Mononuclear cell (primary cell): Measurements from ENCODE around the gene ADCY4. TPM values are rescaled to one million over a fixed set of nuclear protein-coding genes. Genes with fewer than 3 reads are reported as not detected.

Experiments
- H3K27me3 ChIP-seq: 2 replicates; pipeline ENCODE4 v1.6.0; 2011; ENCODE audit warnings: low read length, control low read depth; ENCODE audit not compliant: insufficient read depth
- H3K4me1 ChIP-seq: 2 replicates; pipeline ENCODE4 v1.5.1; 2011; ENCODE audit warnings: mild to moderate bottlenecking, low read length, control low read depth; ENCODE audit not compliant: insufficient read depth
- H3K4me3 ChIP-seq: 2 replicates; pipeline ENCODE4 v1.5.1; 2011; ENCODE audit warnings: mild to moderate bottlenecking, low read length, moderate library complexity
- H3K9me3 ChIP-seq: 2 replicates; pipeline ENCODE4 v1.5.1; 2011; ENCODE audit warnings: low read depth, mild to moderate bottlenecking, control low read depth, low read length
- total RNA-seq: library from RNA; depleted of rRNA; stranded (reverse); fragments of >200 nt; gene quantifications from one replicate; pipeline ENCODE4 v1.2.3, GENCODE V29; 2012

The ADCY4 gene
- total RNA-seq, 1 donor = 2.3 TPM

DNA sequence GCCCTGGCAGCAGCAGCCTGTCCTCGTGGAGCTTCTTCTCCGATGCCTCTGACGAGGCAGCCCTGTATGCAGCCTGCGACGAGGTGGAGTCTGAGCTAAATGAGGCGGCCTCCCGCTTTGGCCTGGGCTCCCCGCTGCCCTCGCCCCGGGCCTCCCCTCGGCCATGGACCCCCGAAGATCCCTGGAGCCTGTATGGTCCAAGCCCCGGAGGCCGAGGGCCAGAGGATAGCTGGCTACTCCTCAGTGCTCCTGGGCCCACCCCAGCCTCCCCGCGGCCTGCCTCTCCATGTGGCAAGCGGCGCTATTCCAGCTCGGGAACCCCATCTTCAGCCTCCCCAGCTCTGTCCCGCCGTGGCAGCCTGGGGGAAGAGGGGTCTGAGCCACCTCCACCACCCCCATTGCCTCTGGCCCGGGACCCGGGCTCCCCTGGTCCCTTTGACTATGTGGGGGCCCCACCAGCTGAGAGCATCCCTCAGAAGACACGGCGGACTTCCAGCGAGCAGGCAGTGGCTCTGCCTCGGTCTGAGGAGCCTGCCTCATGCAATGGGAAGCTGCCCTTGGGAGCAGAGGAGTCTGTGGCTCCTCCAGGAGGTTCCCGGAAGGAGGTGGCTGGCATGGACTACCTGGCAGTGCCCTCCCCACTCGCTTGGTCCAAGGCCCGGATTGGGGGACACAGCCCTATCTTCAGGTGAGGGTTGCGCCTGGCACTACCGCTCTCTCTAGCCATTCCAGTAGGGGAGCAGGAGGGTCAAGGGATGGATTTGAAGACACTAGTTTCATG lies 35.2 kb upstream of the ADCY4 start:
- Histone ChIP-seq H3K4me3 (no peak overlapping the region), H3K9me3 (no peaks in the 10 kb centered on the region), H3K27me3 (peaks cover 37% of the 10 kb centered on the region), H3K4me1 (peaks cover 28% of the 10 kb centered on the region)

DNA sequence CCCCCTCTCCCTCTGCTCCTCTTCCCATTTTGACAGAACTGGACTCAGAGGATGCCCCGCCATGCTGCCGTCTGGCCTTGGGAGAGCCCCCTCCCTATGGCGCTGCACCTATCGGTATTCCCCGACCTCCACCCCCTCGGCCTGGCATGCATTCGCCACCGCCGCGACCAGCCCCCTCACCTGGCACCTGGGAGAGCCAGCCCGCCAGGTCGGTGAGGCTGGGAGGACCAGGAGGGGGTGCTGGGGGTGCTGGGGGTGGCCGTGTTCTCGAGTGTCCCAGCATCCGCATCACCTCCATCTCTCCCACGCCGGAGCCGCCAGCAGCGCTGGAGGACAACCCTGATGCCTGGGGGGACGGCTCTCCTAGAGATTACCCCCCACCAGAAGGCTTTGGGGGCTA lies 34.6 kb upstream of the ADCY4 start:
- Histone ChIP-seq H3K4me3 (no peak overlapping the region), H3K9me3 (no peaks in the 10 kb centered on the region), H3K27me3 (peaks cover 41% of the 10 kb centered on the region), H3K4me1 (peaks cover 28% of the 10 kb centered on the region)

DNA sequence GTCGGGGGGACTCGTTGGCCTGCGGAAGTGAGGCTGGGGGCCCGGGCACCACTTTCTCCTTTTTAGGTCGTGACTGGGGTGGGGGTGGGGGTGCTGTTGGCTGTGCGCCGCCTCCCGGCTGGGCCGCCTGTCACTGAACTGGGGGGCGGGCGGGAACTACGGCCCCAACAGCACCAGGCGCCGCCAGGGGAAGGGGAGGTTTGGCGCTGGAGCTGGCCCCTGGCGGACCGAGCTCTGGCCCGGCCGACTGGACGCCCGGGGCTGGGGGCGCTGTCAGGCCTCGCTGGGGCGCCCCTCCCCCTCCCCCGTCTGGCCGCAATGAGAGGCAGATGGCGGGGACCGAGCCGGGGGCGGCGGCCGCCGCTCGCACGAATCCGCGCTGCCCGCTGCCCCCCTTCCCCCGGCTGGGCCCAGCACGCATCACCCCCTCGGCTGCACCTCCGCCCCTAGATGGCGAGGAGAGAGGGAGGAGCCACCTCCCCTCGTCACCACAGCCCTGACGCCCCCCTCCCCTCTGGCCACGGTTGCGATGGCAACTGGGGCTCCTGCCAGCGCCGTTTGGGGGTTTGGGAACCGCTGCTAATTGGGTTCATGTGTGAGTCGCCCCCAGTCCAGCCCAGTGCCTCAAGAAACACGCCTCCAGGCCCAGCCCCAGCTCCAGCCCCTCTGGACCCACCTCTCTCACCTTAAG lies 33.8 kb upstream of the ADCY4 start:
- no peaks in the 10 kb centered on the region for H3K9me3 ChIP-seq
- peaks cover 28% of the 10 kb centered on the region for H3K4me1 ChIP-seq
- H3K27me3 ChIP-seq = peaks cover 41% of the 10 kb centered on the region
- no peak overlapping the region for H3K4me3 ChIP-seq

DNA sequence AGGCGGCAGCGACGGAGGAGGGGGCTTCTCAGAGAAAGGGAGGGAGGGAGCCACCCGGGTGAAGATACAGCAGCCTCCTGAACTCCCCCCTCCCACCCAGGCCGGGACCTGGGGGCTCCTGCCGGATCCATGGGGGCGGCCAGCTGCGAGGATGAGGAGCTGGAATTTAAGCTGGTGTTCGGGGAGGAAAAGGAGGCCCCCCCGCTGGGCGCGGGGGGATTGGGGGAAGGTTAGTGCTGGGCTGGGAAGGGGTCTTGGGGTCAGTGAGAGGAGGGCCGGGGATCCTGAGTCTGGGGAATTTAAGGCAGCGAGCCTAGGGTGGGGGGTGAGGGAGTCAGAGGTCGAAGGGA lies 33.3 kb upstream of the ADCY4 start:
- H3K27me3 ChIP-seq = peaks cover 41% of the 10 kb centered on the region
- H3K4me3 ChIP-seq = no peak overlapping the region
- H3K4me1 ChIP-seq = peaks cover 28% of the 10 kb centered on the region
- no peaks in the 10 kb centered on the region for H3K9me3 ChIP-seq

DNA sequence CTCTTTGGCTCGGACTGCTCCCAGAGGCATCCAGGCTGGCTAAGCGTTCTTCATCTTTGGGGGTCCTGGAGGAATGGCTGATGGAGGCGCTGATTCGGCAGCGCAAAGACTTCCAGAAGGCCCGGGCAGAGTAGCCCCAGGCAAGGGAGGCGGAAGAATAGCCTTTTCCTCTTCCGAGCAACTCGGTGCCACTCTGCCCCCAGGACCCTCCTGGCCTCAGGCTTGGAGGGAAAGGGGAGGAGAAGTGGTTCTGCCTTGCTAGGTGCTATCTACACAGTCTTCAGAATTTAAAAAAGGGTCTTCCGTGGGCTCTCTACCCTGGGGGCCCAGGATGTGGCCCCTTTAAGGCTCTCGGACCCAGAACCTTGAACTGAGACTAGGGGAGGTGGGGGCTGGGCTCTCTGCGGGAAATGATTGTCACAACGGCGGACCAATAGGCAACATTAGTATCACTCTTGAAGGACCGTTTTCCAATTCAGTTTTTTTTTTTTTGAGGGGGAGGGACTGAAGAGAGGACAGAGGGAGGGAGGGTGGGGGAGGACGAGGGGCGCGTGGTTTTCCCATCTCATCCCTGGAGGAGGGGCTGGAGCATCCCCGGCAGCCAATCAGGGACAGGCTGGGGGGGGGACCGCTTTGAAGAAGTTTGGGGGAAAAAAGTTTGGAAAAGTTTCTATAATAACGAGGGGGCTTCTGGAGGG lies 32.8 kb upstream of the ADCY4 start, which contains the start of gene NFATC4:
TSS of gene NFATC4 (plus strand) at position 671 of the 698 bp plus-strand sequence. CDS start 157 bp downstream, outside the sequence.
- no peaks in the 10 kb centered on the region for H3K9me3 ChIP-seq
- peaks cover 28% of the 10 kb centered on the region for H3K4me1 ChIP-seq
- H3K4me3 ChIP-seq = no peak within 1 kb of the TSS
- peaks cover 41% of the 10 kb centered on the region for H3K27me3 ChIP-seq

DNA sequence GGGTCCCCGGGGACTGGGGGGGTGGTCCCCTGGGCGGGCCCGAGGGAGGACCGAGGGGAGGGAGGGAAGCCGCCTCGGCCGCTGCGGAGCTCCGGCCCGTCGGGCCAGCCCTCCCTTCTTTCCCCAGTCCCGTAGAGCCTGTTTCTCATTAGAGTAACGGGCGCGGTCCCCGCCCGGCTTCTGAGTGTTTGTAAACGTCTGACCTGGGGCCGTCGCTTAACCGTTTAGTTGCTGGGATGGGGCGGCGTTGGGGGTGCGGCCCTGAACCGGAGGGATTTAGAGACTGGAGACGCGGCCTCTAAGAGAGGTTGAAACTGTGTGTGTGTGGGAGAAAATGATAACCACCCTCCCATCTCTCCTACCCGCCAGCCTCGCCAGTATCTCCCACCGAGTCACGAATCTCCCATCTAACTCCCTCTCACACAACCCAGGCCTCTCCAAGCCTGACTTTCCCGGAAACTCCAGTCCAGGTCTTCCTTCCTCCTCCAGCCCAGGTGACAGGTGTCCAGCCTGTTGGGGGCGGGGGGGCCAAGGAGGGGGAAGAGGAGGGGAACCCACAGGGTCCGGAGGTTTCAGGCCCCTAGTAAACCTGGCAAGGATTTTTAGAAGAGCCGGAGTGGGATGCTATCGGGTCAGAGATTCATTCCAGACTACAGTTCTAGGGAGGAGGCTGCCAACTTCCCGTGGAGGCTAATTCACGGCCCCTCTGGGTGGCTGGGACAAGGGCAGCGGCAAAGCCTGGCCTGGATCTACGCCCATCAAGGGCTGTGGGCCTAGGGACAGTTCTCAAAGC lies 32.0 kb upstream of the ADCY4 start:
- peaks cover 28% of the 10 kb centered on the region for H3K4me1 ChIP-seq
- H3K27me3 ChIP-seq = peaks cover 41% of the 10 kb centered on the region
- no peaks in the 10 kb centered on the region for H3K9me3 ChIP-seq
- peak overlapping the region; percentile 6 for H3K4me3 ChIP-seq

DNA sequence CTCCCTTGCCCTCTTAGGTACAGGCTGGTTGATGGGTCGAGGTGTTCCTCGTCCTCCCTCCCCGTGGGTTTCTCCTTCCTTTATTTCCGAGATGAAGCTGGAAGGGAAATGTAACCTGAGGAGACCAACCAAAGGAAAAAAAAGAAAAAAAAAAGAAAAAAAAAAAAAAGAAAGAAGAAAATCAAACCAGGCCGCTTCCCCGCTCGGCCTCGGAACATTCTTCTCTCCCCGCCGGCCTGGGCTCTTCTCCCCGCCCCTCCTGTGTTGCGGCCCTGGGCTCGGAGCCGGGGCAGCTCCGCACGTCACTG lies 31.5 kb upstream of the ADCY4 start:
- Histone ChIP-seq H3K9me3 (no peaks in the 10 kb centered on the region), H3K4me3 (no peak overlapping the region), H3K27me3 (peaks cover 41% of the 10 kb centered on the region), H3K4me1 (peaks cover 28% of the 10 kb centered on the region)

DNA sequence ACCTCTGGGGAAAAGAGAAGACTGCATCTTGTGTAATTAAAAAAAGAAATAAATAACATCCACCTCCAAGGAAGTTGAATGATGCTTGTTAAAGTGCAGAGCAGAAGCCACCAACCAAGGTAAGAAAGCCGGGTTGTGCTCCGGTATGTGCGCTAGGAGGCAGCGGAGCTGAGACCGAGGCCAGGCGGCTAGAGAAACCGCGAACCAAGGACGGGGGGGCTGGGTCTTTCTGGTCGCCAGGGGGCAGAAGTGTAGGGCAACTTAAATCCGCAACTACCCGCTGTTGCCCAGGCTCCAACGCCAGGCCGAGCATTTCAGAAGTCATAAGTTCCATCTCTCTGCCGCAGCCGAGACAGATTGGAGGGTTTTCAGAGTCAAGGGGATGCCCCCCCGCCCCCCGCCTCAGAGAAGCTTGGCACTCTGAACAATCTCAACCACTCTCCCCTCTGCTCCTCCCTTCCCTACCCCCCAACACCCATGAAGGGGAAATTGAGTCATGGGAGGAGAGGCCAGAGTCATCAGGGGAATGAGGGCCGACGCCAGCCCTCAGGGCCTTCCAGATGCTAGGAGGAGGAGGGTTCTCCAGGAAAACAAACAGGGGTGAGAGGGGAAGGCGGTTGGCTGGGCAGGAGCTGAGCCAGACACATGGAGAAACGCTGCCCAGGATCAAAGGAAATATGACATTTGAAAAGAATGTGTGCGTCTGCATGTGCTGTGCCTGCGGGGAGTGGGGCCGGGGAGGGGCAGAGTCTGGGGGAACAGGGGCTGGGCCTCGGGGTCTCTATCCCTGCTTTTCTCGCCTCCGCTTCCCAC lies 30.9 kb upstream of the ADCY4 start:
- Histone ChIP-seq H3K4me3 (no peak overlapping the region), H3K27me3 (peaks cover 41% of the 10 kb centered on the region), H3K9me3 (no peaks in the 10 kb centered on the region), H3K4me1 (peaks cover 28% of the 10 kb centered on the region)

DNA sequence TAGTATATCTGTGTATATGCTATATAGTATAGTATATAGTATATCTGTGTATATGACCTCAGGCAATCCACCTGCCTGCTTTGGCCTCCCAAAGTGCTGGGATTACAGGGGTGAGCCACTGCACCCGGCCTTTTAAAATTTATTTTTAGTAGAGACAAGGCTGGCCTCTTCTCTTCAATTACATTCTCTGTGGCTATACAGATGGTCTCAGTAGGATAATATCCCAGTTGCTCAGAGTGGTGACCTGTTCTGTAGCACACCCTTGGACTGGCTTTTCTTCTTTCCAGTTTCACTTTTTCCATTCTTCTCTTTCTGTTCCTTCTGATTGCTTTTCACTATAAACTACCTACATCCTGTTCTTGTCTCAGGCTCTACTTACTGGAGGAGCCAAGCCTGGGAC lies 30.0 kb upstream of the ADCY4 start:
- Histone ChIP-seq H3K27me3 (peaks cover 41% of the 10 kb centered on the region), H3K9me3 (no peaks in the 10 kb centered on the region), H3K4me3 (no peak overlapping the region), H3K4me1 (peaks cover 28% of the 10 kb centered on the region)

DNA sequence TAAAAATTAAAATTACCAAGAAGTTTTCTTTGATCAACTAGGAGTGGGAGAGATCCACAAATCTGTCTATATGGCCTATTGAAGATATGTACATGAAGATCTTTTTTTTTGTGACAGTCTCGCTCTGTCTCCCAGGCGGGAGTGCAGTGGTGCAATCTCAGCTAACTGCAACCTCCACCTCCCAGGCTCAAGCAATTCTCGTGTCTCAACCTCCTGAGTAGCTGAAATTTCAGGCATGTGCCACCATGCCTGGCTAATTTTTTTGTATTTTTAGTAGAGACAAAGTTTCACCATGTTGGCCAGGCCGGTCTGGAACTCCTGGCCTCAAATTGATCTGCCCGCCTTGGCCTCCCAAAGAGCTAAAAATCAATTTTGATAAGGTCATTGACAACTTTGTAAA lies 28.5 kb upstream of the ADCY4 start:
- H3K4me3 ChIP-seq = no peak overlapping the region
- no peaks in the 10 kb centered on the region for H3K9me3 ChIP-seq
- H3K27me3 ChIP-seq = peaks cover 34% of the 10 kb centered on the region
- peaks cover 28% of the 10 kb centered on the region for H3K4me1 ChIP-seq

DNA sequence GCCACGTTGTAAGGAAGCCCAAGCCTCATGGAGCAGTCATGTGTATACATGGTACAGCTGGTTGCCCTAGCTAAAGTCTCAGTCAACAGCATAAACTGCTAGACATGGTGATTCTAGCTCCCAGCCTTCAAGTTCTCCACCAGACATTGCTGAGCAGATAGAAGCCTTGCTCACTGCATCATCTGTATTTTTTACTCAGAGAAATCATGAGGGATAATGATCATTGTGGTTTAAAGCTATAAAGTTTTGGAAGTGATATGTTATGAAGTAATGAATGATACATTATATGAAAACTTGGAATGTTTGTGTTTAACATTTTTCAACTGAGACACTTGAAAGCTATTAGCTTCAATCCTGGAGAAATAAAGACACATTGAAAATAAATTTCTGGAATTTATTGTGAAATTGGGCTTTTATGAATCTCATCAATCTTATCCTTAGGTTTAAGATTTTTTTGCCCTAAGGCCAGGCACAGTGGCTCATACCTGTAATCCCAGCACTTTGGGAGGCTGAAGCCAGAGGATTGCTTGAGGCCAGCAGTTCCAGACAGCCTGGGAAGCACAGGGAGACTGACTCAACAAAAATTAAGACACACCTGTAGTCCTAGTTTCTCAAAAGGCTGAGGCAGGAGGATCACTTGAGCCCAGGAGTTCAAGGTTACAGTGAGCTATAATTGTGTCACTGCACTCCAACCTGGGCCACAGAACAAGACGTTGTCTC lies 27.5 kb upstream of the ADCY4 start:
- Histone ChIP-seq H3K4me1 (peaks cover 20% of the 10 kb centered on the region), H3K4me3 (no peak overlapping the region), H3K27me3 (peaks cover 27% of the 10 kb centered on the region), H3K9me3 (no peaks in the 10 kb centered on the region)

DNA sequence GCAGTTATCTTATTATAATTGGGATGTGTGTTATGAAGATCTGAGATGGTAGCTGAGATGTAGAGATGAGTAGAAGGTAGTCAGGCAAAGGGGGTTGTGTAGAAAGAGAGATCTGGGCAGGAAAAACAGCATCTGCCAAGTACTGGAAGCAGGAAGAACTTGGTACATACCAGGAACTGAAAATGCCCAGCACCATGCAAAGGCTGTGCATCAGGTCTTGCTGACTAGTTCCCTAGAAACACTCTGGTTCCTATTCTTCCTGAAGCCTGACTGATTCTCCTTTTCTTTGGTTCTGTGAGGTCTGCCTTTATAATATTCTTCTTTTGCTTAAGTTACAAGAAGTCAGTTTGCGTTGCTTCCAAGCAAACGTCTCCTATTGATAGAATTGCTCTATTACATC lies 26.5 kb upstream of the ADCY4 start:
- Histone ChIP-seq H3K4me1 (peaks cover 10% of the 10 kb centered on the region), H3K27me3 (peaks cover 16% of the 10 kb centered on the region), H3K9me3 (no peaks in the 10 kb centered on the region), H3K4me3 (no peak overlapping the region)

DNA sequence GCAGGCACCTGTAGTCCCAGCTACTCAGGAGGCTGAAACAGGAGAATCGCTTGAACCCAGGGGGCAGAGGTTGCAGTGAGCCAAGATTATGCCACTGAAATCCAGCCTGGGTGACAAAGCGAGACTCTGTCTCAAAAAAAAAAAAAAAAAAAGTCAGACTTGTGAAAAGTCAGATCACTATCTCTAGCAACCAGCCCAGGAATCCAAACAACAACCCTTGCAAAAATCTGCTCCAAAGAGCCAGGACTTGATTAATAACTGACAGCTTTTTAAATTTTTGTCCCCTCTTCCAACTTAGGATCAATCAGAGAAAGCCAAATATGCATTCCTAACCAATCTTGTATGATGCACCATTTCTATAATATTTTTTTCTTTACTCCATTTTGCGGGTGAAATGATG lies 25.4 kb upstream of the ADCY4 start:
- H3K9me3 ChIP-seq = no peaks in the 10 kb centered on the region
- no peak overlapping the region for H3K4me3 ChIP-seq
- peaks cover 6% of the 10 kb centered on the region for H3K27me3 ChIP-seq
- H3K4me1 ChIP-seq = no peaks in the 10 kb centered on the region

DNA sequence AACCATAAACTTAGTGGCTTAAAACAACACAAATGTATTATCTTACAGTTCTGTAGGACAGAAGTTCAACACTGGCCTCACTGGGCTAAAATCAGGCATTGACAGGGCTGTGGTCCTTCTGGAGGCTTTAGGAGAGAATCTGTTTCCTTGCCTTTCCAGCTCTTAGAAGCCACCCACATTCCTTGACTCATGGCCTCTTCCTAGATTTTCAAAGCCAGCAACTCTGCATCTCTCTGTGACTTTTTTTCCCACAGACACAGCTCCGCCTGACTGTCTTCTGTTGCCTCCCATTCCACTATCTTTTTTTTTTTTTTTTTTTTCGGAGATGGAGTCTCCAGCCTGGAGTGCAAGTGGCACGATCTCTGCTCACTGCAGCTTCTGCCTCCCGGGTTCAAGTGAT lies 21.3 kb upstream of the ADCY4 start:
- Histone ChIP-seq H3K9me3 (no peaks in the 10 kb centered on the region), H3K4me1 (no peaks in the 10 kb centered on the region)

More for the DNA sequence above, 21.3 kb upstream of the ADCY4 start:
- Histone ChIP-seq H3K4me3 (no peak overlapping the region), H3K27me3 (peaks cover under 1% of the 10 kb centered on the region)
